ENCODE measurements around the gene FOCAD.

DNA sequence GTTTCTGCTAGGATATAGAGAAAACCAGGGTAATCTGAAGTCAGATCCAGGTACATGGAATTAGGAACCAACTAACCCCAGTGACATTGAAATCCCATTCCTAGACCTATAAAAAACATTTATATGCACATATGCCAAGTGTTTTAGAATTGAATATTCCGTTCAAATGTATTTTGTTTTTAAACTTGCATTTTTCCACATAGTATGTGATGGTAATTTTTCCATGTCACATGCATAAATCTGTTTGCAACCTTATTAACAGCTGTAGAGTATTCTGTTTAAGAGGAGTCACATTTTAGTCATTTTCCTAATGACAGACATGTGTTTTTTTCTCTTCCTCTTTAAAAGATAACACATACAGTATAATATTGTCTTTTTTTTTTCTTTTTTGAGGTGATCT is 50.2 kb downstream of the FOCAD start:
- TF ChIP-seq, protein P1, sequence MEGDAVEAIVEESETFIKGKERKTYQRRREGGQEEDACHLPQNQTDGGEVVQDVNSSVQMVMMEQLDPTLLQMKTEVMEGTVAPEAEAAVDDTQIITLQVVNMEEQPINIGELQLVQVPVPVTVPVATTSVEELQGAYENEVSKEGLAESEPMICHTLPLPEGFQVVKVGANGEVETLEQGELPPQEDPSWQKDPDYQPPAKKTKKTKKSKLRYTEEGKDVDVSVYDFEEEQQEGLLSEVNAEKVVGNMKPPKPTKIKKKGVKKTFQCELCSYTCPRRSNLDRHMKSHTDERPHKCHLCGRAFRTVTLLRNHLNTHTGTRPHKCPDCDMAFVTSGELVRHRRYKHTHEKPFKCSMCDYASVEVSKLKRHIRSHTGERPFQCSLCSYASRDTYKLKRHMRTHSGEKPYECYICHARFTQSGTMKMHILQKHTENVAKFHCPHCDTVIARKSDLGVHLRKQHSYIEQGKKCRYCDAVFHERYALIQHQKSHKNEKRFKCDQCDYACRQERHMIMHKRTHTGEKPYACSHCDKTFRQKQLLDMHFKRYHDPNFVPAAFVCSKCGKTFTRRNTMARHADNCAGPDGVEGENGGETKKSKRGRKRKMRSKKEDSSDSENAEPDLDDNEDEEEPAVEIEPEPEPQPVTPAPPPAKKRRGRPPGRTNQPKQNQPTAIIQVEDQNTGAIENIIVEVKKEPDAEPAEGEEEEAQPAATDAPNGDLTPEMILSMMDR (IDR thresholded peaks at IDR 0.05): no peak
- no peak for TF ChIP-seq POLR2A (IDR thresholded peaks at IDR 0.05)
